KOPT-K1 (cell line): ENCODE data around the gene SEZ6L.

Experiments used
- H3K27ac ChIP-seq: fragments of 200-600 bp; sonication (generic); 2 replicates; pipeline ENCODE4 v1.5.1; 2016; ENCODE audit warnings: antibody characterized with exemption, mild to moderate bottlenecking, low read depth, low read length; ENCODE audit not compliant: poor library complexity, severe bottlenecking
- H3K36me3 ChIP-seq: fragments of 200-600 bp; sonication (generic); 2 replicates; pipeline ENCODE4 v1.5.1; 2017; ENCODE audit warnings: antibody characterized with exemption, mild to moderate bottlenecking, low read length, moderate library complexity; ENCODE audit not compliant: insufficient read depth
- H3K9me3 ChIP-seq: fragments of 200-600 bp; sonication (generic); 2 replicates; pipeline ENCODE4 v1.5.1; 2017; ENCODE audit warnings: antibody characterized with exemption, low read length, mild to moderate bottlenecking; ENCODE audit not compliant: insufficient read depth, poor library complexity, severe bottlenecking

The SEZ6L gene

GRCh38 chr22:26169315-26170111, at the start of gene SEZ6L:
Gene SEZ6L (plus strand): TSS chr22:26169462. CDS start chr22:26169670, 208 bp downstream.
- Histone ChIP-seq H3K36me3 (no peaks in the 10 kb centered on the region), H3K27ac (no peak within 1 kb of the TSS), H3K9me3 (no peaks in the 10 kb centered on the region)

GRCh38 chr22:26122920-26123468, 46.3 kb upstream of the SEZ6L start:
- Histone ChIP-seq H3K9me3 (no peaks in the 10 kb centered on the region), H3K36me3 (no peaks in the 10 kb centered on the region), H3K27ac (no peak overlapping the region)

- Histone ChIP-seq H3K36me3 (no peaks in the 10 kb centered on the region), H3K27ac (no peak overlapping the region), H3K9me3 (no peaks in the 10 kb centered on the region)
Measured at GRCh38 chr22:26124991-26125725, 44.1 kb upstream of the SEZ6L start.

- no peak overlapping the region for H3K27ac ChIP-seq
- H3K36me3 ChIP-seq = no peaks in the 10 kb centered on the region
- no peaks in the 10 kb centered on the region for H3K9me3 ChIP-seq
Measured at GRCh38 chr22:26127126-26127525, 42.1 kb upstream of the SEZ6L start.

GRCh38 chr22:26127556-26127955, 41.7 kb upstream of the SEZ6L start:
- H3K27ac ChIP-seq = no peak overlapping the region

GRCh38 chr22:26131589-26132154, 37.6 kb upstream of the SEZ6L start:
- Histone ChIP-seq H3K9me3 (no peaks in the 10 kb centered on the region), H3K27ac (no peak overlapping the region), H3K36me3 (no peaks in the 10 kb centered on the region)

More at GRCh38 chr22:26127556-26127955, 41.7 kb upstream of the SEZ6L start:
- Histone ChIP-seq H3K36me3 (no peaks in the 10 kb centered on the region), H3K9me3 (no peaks in the 10 kb centered on the region)

- H3K27ac ChIP-seq = no peak overlapping the region
- H3K9me3 ChIP-seq = no peaks in the 10 kb centered on the region
- no peaks in the 10 kb centered on the region for H3K36me3 ChIP-seq
Measured at GRCh38 chr22:26134654-26135330, 34.5 kb upstream of the SEZ6L start.

GRCh38 chr22:26135806-26136205, 33.5 kb upstream of the SEZ6L start:
- no peaks in the 10 kb centered on the region for H3K9me3 ChIP-seq
- no peaks in the 10 kb centered on the region for H3K36me3 ChIP-seq
- no peak overlapping the region for H3K27ac ChIP-seq

- H3K9me3 ChIP-seq = no peaks in the 10 kb centered on the region
- no peak overlapping the region for H3K27ac ChIP-seq
- no peaks in the 10 kb centered on the region for H3K36me3 ChIP-seq
Measured at GRCh38 chr22:26139310-26139709, 30.0 kb upstream of the SEZ6L start.

GRCh38 chr22:26141831-26142230, 27.4 kb upstream of the SEZ6L start:
- Histone ChIP-seq H3K9me3 (no peaks in the 10 kb centered on the region), H3K27ac (no peak overlapping the region), H3K36me3 (no peaks in the 10 kb centered on the region)

GRCh38 chr22:26143806-26144325, 25.4 kb upstream of the SEZ6L start:
- no peaks in the 10 kb centered on the region for H3K9me3 ChIP-seq
- no peaks in the 10 kb centered on the region for H3K36me3 ChIP-seq
- no peak overlapping the region for H3K27ac ChIP-seq

GRCh38 chr22:26159886-26160285, 9.4 kb upstream of the SEZ6L start:
- no peaks in the 10 kb centered on the region for H3K36me3 ChIP-seq
- H3K9me3 ChIP-seq = peaks cover 6% of the 10 kb centered on the region
- no peak overlapping the region for H3K27ac ChIP-seq

GRCh38 chr22:26161746-26162145, 7.5 kb upstream of the SEZ6L start:
- Histone ChIP-seq H3K9me3 (peaks cover 6% of the 10 kb centered on the region), H3K36me3 (no peaks in the 10 kb centered on the region), H3K27ac (no peak overlapping the region)

- Histone ChIP-seq H3K36me3 (no peaks in the 10 kb centered on the region), H3K9me3 (peaks cover 2% of the 10 kb centered on the region), H3K27ac (no peak overlapping the region)
Measured at GRCh38 chr22:26162926-26163325, 6.3 kb upstream of the SEZ6L start.
